Effector memory CD4-positive, alpha-beta T cell (primary cell): ENCODE data around the gene CNDP2.

Experiments used
- DNase-seq, 3 donors: peaks; one replicate each; pipeline ENCODE4 v3.0.0-alpha.2; 2020
- H3K27ac ChIP-seq: 2 replicates; pipeline ENCODE4 v1.7.0; 2013; ENCODE audit warnings: mild to moderate bottlenecking, low read length, moderate library complexity; ENCODE audit not compliant: insufficient read depth, poor library complexity, severe bottlenecking
- H3K27me3 ChIP-seq: replicated peaks from 2 replicates; pipeline ENCODE4 v1.7.0; 2013; ENCODE audit warnings: mild to moderate bottlenecking, low read length; ENCODE audit not compliant: insufficient read depth, control insufficient read depth, poor library complexity, severe bottlenecking
- H3K36me3 ChIP-seq: 2 replicates; pipeline ENCODE4 v1.7.0; 2013; ENCODE audit warnings: mild to moderate bottlenecking, low read length, moderate library complexity; ENCODE audit not compliant: control insufficient read depth, insufficient read depth
- H3K4me1 ChIP-seq: 2 replicates; pipeline ENCODE4 v1.7.0; 2013; ENCODE audit warnings: low read length, mild to moderate bottlenecking; ENCODE audit not compliant: control insufficient read depth, insufficient read depth, poor library complexity, severe bottlenecking
- H3K4me3 ChIP-seq: 2 replicates; pipeline ENCODE4 v1.7.0; 2013; ENCODE audit warnings: low read length, low read depth, mild to moderate bottlenecking; ENCODE audit not compliant: insufficient read depth, poor library complexity, severe bottlenecking
- H3K9me3 ChIP-seq: 2 replicates; pipeline ENCODE4 v1.7.0; 2013; ENCODE audit warnings: mild to moderate bottlenecking, low read length, moderate library complexity; ENCODE audit not compliant: control insufficient read depth
- total RNA-seq, 3 donors: gene quantifications; one replicate each; lab custom pipeline; 2026; lab: John Stamatoyannopoulos, UW

The CNDP2 gene
- 45.3 to 73.6 (median 58.7) reads per million in 3 donors for total RNA-seq

DNA sequence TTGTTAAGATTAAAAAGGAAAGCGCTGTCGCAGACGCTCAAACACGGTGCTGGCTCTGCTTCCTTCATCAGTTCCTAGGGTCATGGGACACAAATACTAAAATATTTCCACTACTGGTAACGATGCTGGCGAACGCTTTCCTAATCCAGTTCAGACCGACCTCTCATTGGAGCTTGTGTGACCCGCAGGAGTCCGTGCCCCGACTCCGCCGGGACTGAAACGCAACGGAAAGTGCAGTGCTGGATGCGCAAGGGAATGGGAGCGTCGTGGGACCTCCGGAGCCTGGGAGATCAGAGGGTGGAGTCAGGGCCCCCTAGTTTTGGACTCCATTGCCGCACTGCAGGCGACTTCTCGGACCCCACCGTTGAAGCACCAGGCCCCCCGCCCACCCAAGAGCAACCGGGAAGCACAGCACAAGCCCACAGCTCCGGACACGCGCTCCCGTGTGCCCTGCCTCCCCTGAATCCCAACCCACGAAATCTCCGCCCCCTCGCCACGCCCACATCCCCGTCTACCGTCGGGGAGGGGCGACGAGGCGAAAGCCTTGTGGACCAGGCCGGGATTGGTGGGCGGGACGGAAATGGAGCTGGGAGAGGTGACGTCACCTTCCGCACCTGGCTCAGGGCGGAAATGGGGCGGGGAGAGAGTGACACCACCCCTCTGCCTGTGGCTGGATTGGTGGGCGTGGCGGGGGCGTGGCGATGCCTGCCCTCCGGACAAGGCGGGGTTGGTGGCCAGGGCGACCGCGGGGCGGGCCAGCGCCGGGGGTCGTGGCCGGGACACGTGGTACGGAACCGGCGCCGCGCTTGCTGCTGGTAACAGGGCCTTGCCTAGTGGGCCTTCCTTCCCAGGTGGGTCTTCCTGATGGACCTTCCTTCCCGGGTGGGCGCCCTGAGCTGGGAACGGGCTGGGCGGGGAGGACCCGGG lies at the start of gene CNDP2:
Gene CNDP2, plus strand, starts transcription at position 783 of the 927 bp plus-strand sequence. CDS start 3,611 bp downstream, outside the sequence.
- Histone ChIP-seq H3K4me1 (peaks cover 31% of the 10 kb centered on the region), H3K9me3 (no peaks in the 10 kb centered on the region), H3K27ac (peak within 1 kb of the TSS; percentile 85), H3K27me3 (no peaks in the 10 kb centered on the region), H3K36me3 (no peaks in the 10 kb centered on the region), H3K4me3 (peak within 1 kb of the TSS; percentile 76)
- DNase-seq: peak; percentile 97 to 99 (median 99)

- Histone ChIP-seq H3K4me3 (no peak overlapping the region), H3K27me3 (no peaks in the 10 kb centered on the region), H3K9me3 (no peaks in the 10 kb centered on the region), H3K4me1 (no peaks in the 10 kb centered on the region), H3K27ac (no peak overlapping the region), H3K36me3 (no peaks in the 10 kb centered on the region)
- DNase-seq: no peak
These were observed 49.3 kb upstream of the CNDP2 start for GRCh38 chr18:74446631-74447403.

- no peak overlapping the region for H3K27ac ChIP-seq
- no peaks in the 10 kb centered on the region for H3K4me1 ChIP-seq
- DNase-seq: no peak
- no peaks in the 10 kb centered on the region for H3K36me3 ChIP-seq
- no peak overlapping the region for H3K4me3 ChIP-seq
- no peaks in the 10 kb centered on the region for H3K9me3 ChIP-seq
- no peaks in the 10 kb centered on the region for H3K27me3 ChIP-seq
These were observed 48.6 kb upstream of the CNDP2 start for GRCh38 chr18:74447404-74448152.

GRCh38 chr18:74450626-74451025 lies 45.5 kb upstream of the CNDP2 start:
- H3K4me3 ChIP-seq: no peak overlapping the region
- H3K27ac ChIP-seq: no peak overlapping the region
- no peak for DNase-seq
- H3K27me3 ChIP-seq: peaks cover 10% of the 10 kb centered on the region
- H3K36me3 ChIP-seq: no peaks in the 10 kb centered on the region
- no peaks in the 10 kb centered on the region for H3K9me3 ChIP-seq
- H3K4me1 ChIP-seq: no peaks in the 10 kb centered on the region

DNA sequence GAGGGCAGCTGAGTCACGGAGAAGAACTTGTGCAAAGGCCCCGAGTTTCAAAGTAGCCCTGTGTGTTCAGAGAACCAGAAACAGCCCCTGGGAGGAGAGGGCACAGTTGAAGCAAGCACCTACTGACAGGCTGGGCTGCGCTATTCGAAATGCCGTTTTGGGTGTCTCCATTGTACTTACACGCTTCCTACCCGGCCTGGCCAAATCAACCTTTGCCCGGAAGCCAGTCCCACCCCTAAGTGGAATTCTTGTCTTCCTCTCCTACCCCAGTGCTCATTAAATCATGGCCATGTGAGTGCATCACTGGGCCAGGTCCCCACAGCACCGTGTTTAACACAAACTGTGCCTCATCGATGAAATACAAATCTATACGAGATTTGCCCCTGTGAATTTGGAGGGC lies 45.0 kb upstream of the CNDP2 start:
- DNase-seq: no peak
- no peaks in the 10 kb centered on the region for H3K36me3 ChIP-seq
- H3K27me3 ChIP-seq: peaks cover 15% of the 10 kb centered on the region
- H3K27ac ChIP-seq: no peak overlapping the region
- no peak overlapping the region for H3K4me3 ChIP-seq
- no peaks in the 10 kb centered on the region for H3K9me3 ChIP-seq
- no peaks in the 10 kb centered on the region for H3K4me1 ChIP-seq

DNA sequence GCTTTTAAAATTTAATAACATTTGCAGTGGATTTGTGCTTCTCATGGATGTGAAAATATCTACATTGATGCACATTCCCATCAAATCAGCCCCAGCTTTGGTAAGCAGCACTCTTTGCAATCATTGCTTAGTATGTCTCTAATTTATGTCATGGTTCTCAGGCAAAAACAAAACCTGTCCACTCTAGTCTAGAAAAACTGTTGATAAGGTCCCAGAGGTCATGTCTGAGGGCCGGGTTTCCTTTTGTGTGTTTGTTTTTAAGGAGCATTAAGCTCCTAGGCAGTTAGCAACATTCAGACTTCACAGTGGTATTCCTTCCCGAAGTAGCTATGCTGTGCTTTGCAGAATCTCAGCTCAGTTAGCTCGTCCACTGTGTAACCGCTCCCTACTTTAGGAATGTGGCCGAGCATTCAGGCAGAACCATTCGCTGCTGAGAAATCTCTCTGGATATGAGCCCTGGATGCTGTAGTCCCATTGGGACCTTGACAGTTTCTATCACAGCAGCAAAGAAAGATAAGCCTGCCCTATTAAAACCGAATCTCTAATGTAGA lies 43.1 kb upstream of the CNDP2 start:
- H3K27me3 ChIP-seq: peaks cover 27% of the 10 kb centered on the region
- DNase-seq: no peak
- H3K36me3 ChIP-seq: no peaks in the 10 kb centered on the region
- peaks cover 4% of the 10 kb centered on the region for H3K4me1 ChIP-seq
- no peak overlapping the region for H3K27ac ChIP-seq
- no peak overlapping the region for H3K4me3 ChIP-seq
- H3K9me3 ChIP-seq: no peaks in the 10 kb centered on the region

- Histone ChIP-seq H3K27me3 (peaks cover 30% of the 10 kb centered on the region), H3K4me1 (peaks cover 4% of the 10 kb centered on the region), H3K36me3 (no peaks in the 10 kb centered on the region), H3K4me3 (no peak overlapping the region), H3K9me3 (no peaks in the 10 kb centered on the region), H3K27ac (no peak overlapping the region)
- DNase-seq: no peak
These were observed 42.4 kb upstream of the CNDP2 start for GRCh38 chr18:74453642-74454198.

- H3K4me3 ChIP-seq: no peak overlapping the region
- H3K4me1 ChIP-seq: peaks cover 4% of the 10 kb centered on the region
- no peaks in the 10 kb centered on the region for H3K36me3 ChIP-seq
- no peaks in the 10 kb centered on the region for H3K9me3 ChIP-seq
- no peak for DNase-seq
- H3K27ac ChIP-seq: no peak overlapping the region
- peaks cover 30% of the 10 kb centered on the region for H3K27me3 ChIP-seq
These were observed 41.8 kb upstream of the CNDP2 start for GRCh38 chr18:74454279-74454751.

GRCh38 chr18:74455386-74455785 lies 40.8 kb upstream of the CNDP2 start:
- H3K27me3 ChIP-seq: peaks cover 30% of the 10 kb centered on the region
- H3K4me3 ChIP-seq: no peak overlapping the region
- no peaks in the 10 kb centered on the region for H3K9me3 ChIP-seq
- H3K36me3 ChIP-seq: no peaks in the 10 kb centered on the region
- DNase-seq: no peak
- H3K27ac ChIP-seq: no peak overlapping the region
- H3K4me1 ChIP-seq: peaks cover 4% of the 10 kb centered on the region
